ENCODE data around the gene CHPF.

DNA sequence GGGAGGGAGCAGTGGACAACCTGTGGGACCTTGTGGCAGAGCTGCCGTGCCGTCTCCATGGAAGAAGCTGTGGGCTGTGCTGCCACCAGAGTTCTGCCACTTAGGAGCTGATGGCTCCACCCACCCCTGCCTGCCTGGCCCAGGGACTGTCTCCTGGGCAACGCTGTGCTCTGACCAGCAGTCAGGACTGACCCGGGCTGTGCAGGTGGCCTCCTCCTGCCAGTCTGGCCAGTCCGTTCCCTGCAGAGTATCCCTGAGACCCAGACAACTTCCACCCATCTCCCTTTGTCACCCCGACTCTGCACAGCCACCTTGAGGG lies 16.6 kb downstream of the CHPF start:
- no peak for TF ChIP-seq CTCF (IDR thresholded peaks at IDR 0.05)
- TF ChIP-seq POLR2AphosphoS5 (IDR thresholded peaks at IDR 0.05), result no peak
